Fibroblast of the aortic adventitia (primary cell): ENCODE data around the gene LCK. TPM values are rescaled to one million over a fixed set of nuclear protein-coding genes. Genes with fewer than 3 reads are reported as not detected.
A peak's percentile ranks its signal among the peaks of the same experiment; 100 is the strongest.

ENCODE experiments used
- DNase-seq: peaks from one replicate; pipeline ENCODE4 v3.0.0-alpha.2; 2010; ENCODE audit warnings: low read depth
- H3K4me3 ChIP-seq: 2 replicates; pipeline ENCODE4 v1.5.1; 2011; ENCODE audit warnings: low read depth, mild to moderate bottlenecking, control low read depth, low read length, moderate library complexity
- total RNA-seq: library from RNA; depleted of rRNA; stranded (reverse); fragments of >200 nt; gene quantifications from 2 replicates; pipeline ENCODE4 v1.2.3, GENCODE V29; 2012; ENCODE audit warnings: low replicate concordance
- TF ChIP-seq, protein P1 (sequence below): IDR thresholded peaks from 2 replicates; pipeline ENCODE4 v1.5.1; 2011; ENCODE audit warnings: mild to moderate bottlenecking, low read length, control low read depth, inconsistent platforms; ENCODE audit not compliant: insufficient read depth

LCK gene
- total RNA-seq, 1 donor: not detected

DNA sequence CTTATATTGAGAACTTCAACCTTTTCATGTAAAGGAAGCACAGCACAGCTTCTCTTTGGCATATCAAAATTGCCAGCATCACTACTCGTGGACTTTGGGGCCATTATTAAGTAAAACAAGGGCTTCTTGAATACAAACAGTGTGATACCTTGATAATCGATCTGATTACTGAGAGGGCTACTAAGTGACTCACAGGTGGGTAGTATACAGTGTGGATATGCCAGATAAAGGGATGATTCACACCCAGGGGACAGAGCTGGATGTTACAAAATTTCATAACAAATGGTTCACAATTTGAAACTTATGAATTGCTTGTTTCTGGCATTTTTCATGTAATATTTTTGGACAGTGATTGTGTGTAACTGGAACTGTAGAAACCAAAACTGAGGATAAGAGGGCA lies 56.3 kb downstream of the LCK start:
- peak; percentile 67 for DNase-seq
- H3K4me3 ChIP-seq: no peak overlapping the region
- TF ChIP-seq, protein P1, sequence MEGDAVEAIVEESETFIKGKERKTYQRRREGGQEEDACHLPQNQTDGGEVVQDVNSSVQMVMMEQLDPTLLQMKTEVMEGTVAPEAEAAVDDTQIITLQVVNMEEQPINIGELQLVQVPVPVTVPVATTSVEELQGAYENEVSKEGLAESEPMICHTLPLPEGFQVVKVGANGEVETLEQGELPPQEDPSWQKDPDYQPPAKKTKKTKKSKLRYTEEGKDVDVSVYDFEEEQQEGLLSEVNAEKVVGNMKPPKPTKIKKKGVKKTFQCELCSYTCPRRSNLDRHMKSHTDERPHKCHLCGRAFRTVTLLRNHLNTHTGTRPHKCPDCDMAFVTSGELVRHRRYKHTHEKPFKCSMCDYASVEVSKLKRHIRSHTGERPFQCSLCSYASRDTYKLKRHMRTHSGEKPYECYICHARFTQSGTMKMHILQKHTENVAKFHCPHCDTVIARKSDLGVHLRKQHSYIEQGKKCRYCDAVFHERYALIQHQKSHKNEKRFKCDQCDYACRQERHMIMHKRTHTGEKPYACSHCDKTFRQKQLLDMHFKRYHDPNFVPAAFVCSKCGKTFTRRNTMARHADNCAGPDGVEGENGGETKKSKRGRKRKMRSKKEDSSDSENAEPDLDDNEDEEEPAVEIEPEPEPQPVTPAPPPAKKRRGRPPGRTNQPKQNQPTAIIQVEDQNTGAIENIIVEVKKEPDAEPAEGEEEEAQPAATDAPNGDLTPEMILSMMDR: no peak

DNA sequence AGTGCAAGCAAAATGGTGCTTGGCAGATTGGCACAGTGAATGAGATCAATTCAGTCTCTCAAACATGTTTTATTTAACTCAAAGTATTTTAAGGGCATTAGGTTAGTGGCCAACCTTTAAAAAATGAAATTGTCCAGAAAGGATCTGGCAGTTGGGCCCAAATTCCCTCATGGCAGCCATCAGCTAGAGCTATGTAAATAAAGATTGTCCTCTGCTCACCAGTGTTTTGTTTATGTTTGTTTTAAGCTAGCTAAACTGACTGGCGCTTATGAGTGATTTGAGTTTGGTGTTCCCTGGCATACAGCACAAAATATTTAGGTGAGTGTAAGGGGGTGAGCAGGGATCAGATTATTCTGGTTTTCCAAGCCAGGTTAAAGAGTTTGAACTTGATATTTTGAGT lies 58.9 kb downstream of the LCK start:
- H3K4me3 ChIP-seq: no peak overlapping the region
- no peak for DNase-seq
- TF ChIP-seq, protein P1: no peak

DNA sequence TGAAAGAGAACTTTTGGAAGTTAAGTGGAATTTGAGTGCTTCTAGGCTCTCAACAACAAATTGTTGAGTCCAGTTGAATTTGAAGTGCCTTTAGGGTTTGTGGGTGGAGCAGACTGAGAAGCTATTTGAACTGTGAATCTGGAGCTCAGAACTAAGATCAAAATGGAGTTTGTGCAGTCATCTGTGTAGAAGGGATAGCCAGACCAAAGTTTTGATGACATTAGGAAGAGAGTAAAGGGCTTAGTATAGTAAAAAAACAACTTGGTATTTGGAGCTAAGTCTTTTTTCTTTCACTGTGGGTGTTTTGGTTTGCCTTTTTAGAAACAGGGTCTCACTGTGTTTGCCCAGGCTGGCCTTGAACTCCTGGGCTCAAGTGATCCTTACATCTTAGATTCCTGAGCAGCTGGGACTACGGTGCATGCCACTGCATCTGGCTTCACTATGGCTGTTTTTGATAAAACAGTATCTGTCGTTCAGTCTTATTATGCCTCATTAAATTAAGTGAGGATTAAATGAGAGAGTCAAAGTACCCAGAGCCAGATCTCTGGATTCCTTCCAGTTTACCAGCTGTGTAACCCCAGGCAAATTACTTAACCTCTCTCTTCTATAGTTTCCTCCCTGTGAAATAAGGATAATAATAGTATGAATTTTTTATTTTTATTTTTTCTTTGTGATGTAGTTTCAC lies 60.8 kb downstream of the LCK start:
- TF ChIP-seq, protein P1: no peak
- no peak for DNase-seq
- no peak overlapping the region for H3K4me3 ChIP-seq

DNA sequence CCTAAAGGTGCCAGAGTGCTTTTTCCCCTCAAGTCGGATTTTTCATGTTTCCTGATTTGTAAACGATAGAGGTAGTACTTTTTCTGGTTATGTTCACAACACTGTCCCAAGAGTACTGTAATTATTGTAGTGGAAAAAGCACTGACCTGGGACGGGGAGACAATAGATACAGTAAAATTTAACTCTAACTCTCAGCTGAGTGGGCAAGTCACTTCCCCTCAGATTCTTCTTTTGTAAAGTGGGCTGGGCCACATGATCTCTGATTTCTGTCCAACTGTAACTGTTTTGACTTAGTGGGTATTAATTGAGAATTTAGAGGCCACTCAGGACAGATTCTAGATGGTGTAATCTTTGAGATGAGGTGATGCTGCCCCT lies 65.8 kb downstream of the LCK start:
- no peak overlapping the region for H3K4me3 ChIP-seq
- TF ChIP-seq, protein P1: no peak
- no peak for DNase-seq

DNA sequence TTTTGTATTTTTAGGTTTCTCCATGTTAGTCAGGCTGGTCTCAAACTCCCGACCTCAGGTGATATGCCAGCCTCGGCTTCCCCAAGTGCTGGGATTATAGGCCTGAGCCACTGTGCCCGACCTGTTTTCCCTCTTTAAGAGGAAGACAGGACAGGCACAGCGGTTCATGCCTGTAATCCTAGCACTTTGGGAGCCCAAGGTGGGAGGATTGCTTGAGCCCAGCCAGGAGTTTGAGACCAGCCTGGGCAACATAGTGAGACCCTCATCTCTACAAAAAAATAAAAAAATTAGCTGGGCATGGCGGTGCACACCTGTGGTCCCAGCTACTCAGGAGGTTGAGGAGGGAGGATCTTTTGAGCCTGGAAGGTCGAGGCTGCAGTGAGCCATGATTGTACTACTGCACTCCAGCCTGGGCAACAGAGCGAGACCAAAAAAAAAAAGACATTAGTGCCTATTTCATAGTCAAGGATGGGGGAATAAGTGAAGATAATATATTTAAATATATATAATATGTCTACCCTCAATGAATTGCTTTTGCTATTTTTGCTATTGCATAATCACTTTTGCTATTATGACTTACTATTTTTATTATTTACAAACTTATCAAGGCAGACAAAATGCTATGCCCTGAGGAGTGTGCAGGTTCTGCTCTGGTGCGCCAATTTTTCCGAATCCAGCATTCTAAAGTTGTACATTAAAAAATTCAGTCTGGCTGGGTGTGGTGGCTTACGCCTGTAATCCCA lies 67.2 kb downstream of the LCK start:
- no peak for DNase-seq
- TF ChIP-seq, protein P1: no peak
- no peak overlapping the region for H3K4me3 ChIP-seq

DNA sequence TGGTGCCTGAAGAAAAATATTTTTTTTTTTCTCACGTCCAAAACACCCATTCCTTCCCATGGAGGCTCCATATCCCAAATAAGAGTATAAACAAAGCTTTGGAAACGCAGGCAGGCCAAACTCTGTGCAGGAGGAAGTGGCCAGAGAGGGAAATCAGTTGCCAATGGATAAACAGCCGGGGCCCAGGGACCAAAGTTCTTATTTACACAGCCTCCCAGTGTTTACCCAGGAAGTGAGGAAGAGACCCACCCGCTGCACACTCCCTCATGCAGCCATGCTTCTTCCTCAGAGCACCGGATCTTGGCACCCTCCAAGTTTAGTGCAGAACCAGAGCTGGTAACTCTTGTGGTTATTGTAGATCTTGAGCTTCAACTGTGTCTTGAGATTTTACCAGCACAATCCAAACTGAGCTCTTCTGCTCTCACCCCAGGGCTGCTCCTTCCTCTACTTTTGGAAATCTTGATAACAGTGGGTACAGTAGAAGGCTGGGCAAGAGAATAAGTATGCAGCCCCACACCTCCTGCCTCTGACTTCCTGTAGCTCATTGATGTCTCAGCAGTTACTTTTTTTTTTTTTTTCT lies 70.7 kb downstream of the LCK start:
- TF ChIP-seq, protein P1: no peak
- DNase-seq: no peak
- H3K4me3 ChIP-seq: no peak overlapping the region
